H1 (cell line): ENCODE measurements around the gene ADRA2B. TPM values are rescaled to one million over a fixed set of nuclear protein-coding genes. Genes with fewer than 3 reads are reported as not detected.

Experiments used
- CTCF ChIA-PET: fragments of 300-600 bp; sonication (Branson Sonifier 250); formaldehyde crosslinking; loops from one replicate; lab custom pipeline; 2021; ENCODE audit not compliant: partially characterized antibody; lab: Charles Lee
- POLR2A ChIA-PET: fragments of 300-600 bp; sonication (Branson Sonifier 250); formaldehyde crosslinking; loops from one replicate; lab custom pipeline; 2021; ENCODE audit warnings: inconsistent platforms; ENCODE audit not compliant: partially characterized antibody; lab: Charles Lee
- DNase-seq, 2 experiments: peaks; one replicate each; pipeline versions ENCODE4 v3.0.0 to v3.0.0-alpha.2; 2010 to 2022; ENCODE audit warnings: low spot score in 2 of 2, low read depth in 1 of 2, mixed read lengths in 1 of 2
- FAIRE-seq: peaks from 2 replicates; lab custom pipeline; 2011; peaks lifted over from hg19 to GRCh38; lab: Jason Lieb, UNC
- H2AFZ ChIP-seq: 2 replicates; pipeline ENCODE4 v1.8.1; 2012; ENCODE audit warnings: low read length, inconsistent platforms
- H2AK5ac ChIP-seq: 2 replicates; pipeline ENCODE4 v1.6.1; 2013; ENCODE audit warnings: low read depth, low read length
- H2BK120ac ChIP-seq: replicated peaks from 2 replicates; pipeline ENCODE3; 2013; ENCODE audit warnings: low read depth, low read length, inconsistent platforms
- H2BK12ac ChIP-seq: 2 replicates; pipeline ENCODE4 v1.6.1; 2013; ENCODE audit warnings: low read depth, low read length
- H2BK15ac ChIP-seq: 2 replicates; pipeline ENCODE4 v1.6.1; 2013; ENCODE audit warnings: low read length
- H2BK20ac ChIP-seq: 2 replicates; pipeline ENCODE4 v1.6.1; 2013; ENCODE audit warnings: low read length
- H2BK5ac ChIP-seq: 2 replicates; pipeline ENCODE4 v1.6.1; 2013; ENCODE audit warnings: low read depth, low read length
- H3K14ac ChIP-seq: 2 replicates; pipeline ENCODE4 v1.6.1; 2013; ENCODE audit warnings: inconsistent platforms; ENCODE audit not compliant: insufficient read length
- H3K18ac ChIP-seq: 2 replicates; pipeline ENCODE4 v1.6.1; 2013; ENCODE audit warnings: low read length; ENCODE audit errors: extremely low read depth
- H3K23ac ChIP-seq: 2 replicates; pipeline ENCODE4 v1.6.1; 2013; ENCODE audit warnings: inconsistent platforms; ENCODE audit not compliant: insufficient read length
- H3K23me2 ChIP-seq: 2 replicates; pipeline ENCODE4 v1.6.1; 2013; ENCODE audit warnings: low read depth, low read length
- H3K27ac ChIP-seq: 2 replicates; pipeline ENCODE4 v1.6.1; 2011; ENCODE audit warnings: low read depth, low read length, inconsistent platforms
- H3K27me3 ChIP-seq, 4 experiments: replicated peaks in 1 of 4; 1 replicate in 1 of 4; 2 replicates in 3 of 4; pipeline versions ENCODE4 v1.6.1 to v1.8.1; 2011 to 2013; ENCODE audit warnings: low read length in 3 of 4, mild to moderate bottlenecking in 3 of 4, inconsistent platforms in 2 of 4, mixed read lengths in 2 of 4, moderate library complexity in 1 of 4; ENCODE audit not compliant: control insufficient read depth in 3 of 4, insufficient read depth in 3 of 4; ENCODE audit errors: extremely low read depth in 1 of 4
- H3K36me3 ChIP-seq, 4 experiments: 2 replicates each; pipeline versions ENCODE4 v1.6.1 to v1.8.1; 2011 to 2013; ENCODE audit warnings: mild to moderate bottlenecking in 4 of 4, low read length in 3 of 4, moderate library complexity in 2 of 4, control low read depth in 1 of 4, inconsistent platforms in 1 of 4; ENCODE audit not compliant: insufficient read depth in 4 of 4, control insufficient read depth in 2 of 4
- H3K4ac ChIP-seq: replicated peaks from 2 replicates; pipeline ENCODE3; 2013; ENCODE audit warnings: low read length, low read depth, mixed read lengths, inconsistent platforms; ENCODE audit not compliant: insufficient read length
- H3K4me1 ChIP-seq, 4 experiments: replicated peaks in 1 of 4; 1 replicate in 1 of 4; 2 replicates in 3 of 4; pipeline versions ENCODE4 v1.6.1 to v1.8.1; 2011 to 2013; ENCODE audit warnings: low read length in 3 of 4, inconsistent platforms in 2 of 4, mixed read lengths in 1 of 4; ENCODE audit not compliant: insufficient read depth in 4 of 4, control insufficient read depth in 3 of 4
- H3K4me2 ChIP-seq, 2 experiments: 2 replicates each; pipeline versions ENCODE4 v1.6.1 to v1.8.1; 2011 to 2013; ENCODE audit warnings: low read depth in 2 of 2, low read length in 2 of 2, control low read depth in 1 of 2, inconsistent platforms in 1 of 2, mild to moderate bottlenecking in 1 of 2; ENCODE audit not compliant: insufficient read depth in 1 of 2
- H3K4me3 ChIP-seq, 4 experiments: fragments of 200-600, 300-600 bp in 1 of 4; sonication (generic), shearing (Covaris generic), sonication (Bioruptor Twin) in 1 of 4; 2 replicates each; pipeline versions ENCODE4 v1.5.1 to v1.8.1; 2011 to 2016; ENCODE audit warnings: low read length in 4 of 4, low read depth in 3 of 4, control low read depth in 2 of 4, inconsistent platforms in 2 of 4, mild to moderate bottlenecking in 2 of 4, mixed read lengths in 1 of 4, moderate library complexity in 1 of 4; ENCODE audit not compliant: insufficient read depth in 2 of 4; ENCODE audit errors: extremely low read depth in 1 of 4
- H3K56ac ChIP-seq: replicated peaks from 2 replicates; pipeline ENCODE3; 2013; ENCODE audit warnings: low read depth, mild to moderate bottlenecking, mixed read lengths, low read length, inconsistent platforms; ENCODE audit not compliant: insufficient read length
- H3K79me1 ChIP-seq: 2 replicates; pipeline ENCODE4 v1.6.1; 2013; ENCODE audit warnings: low read depth, low read length, control low read depth
- H3K79me2 ChIP-seq, 2 experiments: 2 replicates each; pipeline versions ENCODE4 v1.6.1 to v1.8.1; 2012 to 2013; ENCODE audit warnings: low read length in 2 of 2, mild to moderate bottlenecking in 2 of 2, inconsistent platforms in 1 of 2; ENCODE audit not compliant: insufficient read depth in 2 of 2, control insufficient read depth in 1 of 2
- H3K9ac ChIP-seq, 4 experiments: replicated peaks in 1 of 4; 1 replicate in 1 of 4; 2 replicates in 3 of 4; pipeline versions ENCODE4 v1.6.1 to v1.8.1; 2011 to 2013; ENCODE audit warnings: low read depth in 3 of 4, low read length in 3 of 4, control low read depth in 2 of 4, mild to moderate bottlenecking in 2 of 4, moderate library complexity in 2 of 4, inconsistent platforms in 1 of 4; ENCODE audit errors: extremely low read depth in 1 of 4
- H3K9me3 ChIP-seq, 2 experiments: 2 replicates each; pipeline versions ENCODE4 v1.6.1 to v1.8.1; 2012 to 2013; ENCODE audit warnings: mild to moderate bottlenecking in 2 of 2, moderate library complexity in 2 of 2, control low read depth in 1 of 2, inconsistent platforms in 1 of 2, low read depth in 1 of 2, low read length in 1 of 2, mixed read lengths in 1 of 2; ENCODE audit not compliant: insufficient read depth in 2 of 2
- H4K20me1 ChIP-seq, 2 experiments: replicated peaks in 1 of 2; 2 replicates each; pipeline versions ENCODE3 to v1.8.1; 2011 to 2013; ENCODE audit warnings: inconsistent platforms in 2 of 2, low read length in 2 of 2, mild to moderate bottlenecking in 1 of 2; ENCODE audit not compliant: insufficient read depth in 2 of 2, control insufficient read depth in 1 of 2
- H4K5ac ChIP-seq: 2 replicates; pipeline ENCODE4 v1.6.1; 2013; ENCODE audit warnings: low read length, low read depth, mixed read lengths, inconsistent platforms; ENCODE audit not compliant: insufficient read length
- H4K8ac ChIP-seq: 2 replicates; pipeline ENCODE4 v1.8.0; 2013; ENCODE audit warnings: mild to moderate bottlenecking, moderate library complexity, low read length, inconsistent platforms; ENCODE audit not compliant: insufficient read depth; ENCODE audit errors: extremely low read depth
- H4K91ac ChIP-seq: replicated peaks from 2 replicates; pipeline ENCODE3; 2013; ENCODE audit warnings: low read length, mixed read lengths, inconsistent platforms; ENCODE audit not compliant: insufficient read length
- FOSL1 ChIP-seq: IDR thresholded peaks from 2 replicates; pipeline ENCODE4 v1.6.1; 2011; ENCODE audit warnings: mild to moderate bottlenecking, low read depth, low read length, moderate library complexity; ENCODE audit not compliant: insufficient read depth
- GABPA ChIP-seq: IDR thresholded peaks from 2 replicates; pipeline ENCODE4 v1.6.1; 2011; ENCODE audit warnings: mild to moderate bottlenecking, low read length, moderate library complexity, borderline replicate concordance; ENCODE audit not compliant: insufficient read depth
- NANOG ChIP-seq: IDR thresholded peaks from 2 replicates; pipeline ENCODE4 v1.6.1; 2011; ENCODE audit warnings: low read length, low read depth, mild to moderate bottlenecking, inconsistent platforms; ENCODE audit not compliant: insufficient read depth, poor library complexity, severe bottlenecking
- POLR2AphosphoS5 ChIP-seq: IDR thresholded peaks from 2 replicates; pipeline ENCODE4 v1.6.1; 2011; ENCODE audit warnings: low read depth, low read length
- SIN3A ChIP-seq, 2 experiments: IDR thresholded peaks in 1 of 2; conservative IDR thresholded peaks in 1 of 2; 2 replicates each; pipeline ENCODE4 v1.6.1; 2011 to 2012; ENCODE audit warnings: low read length in 2 of 2, improper control_type of control experiment in 1 of 2, low read depth in 1 of 2, mild to moderate bottlenecking in 1 of 2
- SP1 ChIP-seq: IDR thresholded peaks from 2 replicates; pipeline ENCODE4 v1.6.1; 2011; ENCODE audit warnings: low read depth, low read length
- SUZ12 ChIP-seq: fragments of 200-600 bp; sonication (generic); IDR thresholded peaks from 2 replicates; pipeline ENCODE4 v1.6.1; 2012; ENCODE audit warnings: mild to moderate bottlenecking, inconsistent platforms, low read length, moderate library complexity, mixed read lengths
- TAF1 ChIP-seq: IDR thresholded peaks from 2 replicates; pipeline ENCODE4 v1.6.1; 2011; ENCODE audit warnings: mild to moderate bottlenecking, low read depth, low read length
- TBP ChIP-seq: IDR thresholded peaks from 2 replicates; pipeline ENCODE4 v1.6.1; 2011; ENCODE audit warnings: low read depth, low read length, improper control_type of control experiment
- TEAD4 ChIP-seq: IDR thresholded peaks from 2 replicates; pipeline ENCODE4 v1.6.1; 2012; ENCODE audit warnings: low read depth, low read length, inconsistent platforms, mixed read lengths
- ZNF274 ChIP-seq: IDR thresholded peaks from 2 replicates; pipeline ENCODE4 v1.7.0; 2012; ENCODE audit warnings: low read length, borderline replicate concordance; ENCODE audit errors: extremely low read depth
- WGBS, 2 experiments: shearing (Covaris generic) in 1 of 2; methylation state at CpG; one replicate each; pipeline versions ENCODE4 v1.1.6 to v1.1.7; 2013 to 2015; ENCODE audit warnings: low lambda C conversion rate in 2 of 2, mixed read lengths in 2 of 2, inconsistent platforms in 1 of 2, low coverage in 1 of 2, missing lambda C conversion rate in 1 of 2; ENCODE audit not compliant: insufficient replicate concordance in 2 of 2, insufficient coverage in 1 of 2, insufficient read length in 1 of 2; ENCODE audit errors: extremely low coverage in 1 of 2, missing lambda C conversion rate in 1 of 2; 5-methylcytosine and 5-hydroxymethylcytosine counted together
- polyA plus RNA-seq, 7 experiments: library from polyadenylated mRNA; depleted of rRNA in 3 of 7; stranded (reverse) in 5 of 7; unstranded in 2 of 7; fragments of >200 nt in 5 of 7; fragments of 200-250 nt in 2 of 7; gene quantifications; 1 replicate in 5 of 7; 2 replicates in 1 of 7; 4 replicates in 1 of 7; pipeline versions ENCODE4 v1.2.1 to v1.2.3, GENCODE V29; 2011 to 2013; ENCODE audit warnings: missing spikeins in 2 of 7, mixed read lengths in 2 of 7
- total RNA-seq: library from RNA; stranded (reverse); fragmentation: NEBNext Ultra II Directional; extraction: Animal tissue kit (Norgen Biotek cat#: 25700); gene quantifications from 2 replicates; pipeline ENCODE4 v1.2.1, GENCODE V29; 2021
- TF ChIP-seq, protein P1 (sequence below): IDR thresholded peaks from 2 replicates; pipeline ENCODE4 v1.6.1; 2011; ENCODE audit warnings: low read length, improper control_type of control experiment

Gene ADRA2B
- total and polyA plus RNA-seq, 2 of the 8 experiments (the other 6 are each of a cell fraction or from before 2014, with no cell fraction given) = 5.8 to 6.5 TPM

GRCh38 chr2:96123936-96124335 lies 7.6 kb upstream of the ADRA2B start:
- no peak for TF ChIP-seq SP1
- no peak for TF ChIP-seq NANOG
- no peak for TF ChIP-seq FOSL1
- TF ChIP-seq TEAD4 = no peak
- TF ChIP-seq, protein P1, sequence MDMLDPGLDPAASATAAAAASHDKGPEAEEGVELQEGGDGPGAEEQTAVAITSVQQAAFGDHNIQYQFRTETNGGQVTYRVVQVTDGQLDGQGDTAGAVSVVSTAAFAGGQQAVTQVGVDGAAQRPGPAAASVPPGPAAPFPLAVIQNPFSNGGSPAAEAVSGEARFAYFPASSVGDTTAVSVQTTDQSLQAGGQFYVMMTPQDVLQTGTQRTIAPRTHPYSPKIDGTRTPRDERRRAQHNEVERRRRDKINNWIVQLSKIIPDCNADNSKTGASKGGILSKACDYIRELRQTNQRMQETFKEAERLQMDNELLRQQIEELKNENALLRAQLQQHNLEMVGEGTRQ = no peak
- no peak for TF ChIP-seq SUZ12
- no peak for TF ChIP-seq TAF1
- no peak for TF ChIP-seq TBP
- no peak for TF ChIP-seq SIN3A (conservative IDR thresholded peaks at IDR 0.05 in 1 of 2, IDR thresholded peaks at IDR 0.05 in 1 of 2; ENCODE audit: low read depth in 1 of 2, low read length in 2 of 2)
- TF ChIP-seq ZNF274 = no peak
- no peak for TF ChIP-seq GABPA
- no peak for TF ChIP-seq POLR2AphosphoS5
- Histone ChIP-seq H3K4ac (no peak overlapping the region), H3K79me1 (no peaks in the 10 kb centered on the region), H3K27me3 (peaks cover 0 to 2% (median 0%) of the 10 kb centered on the region in 4 experiments; a peak in 3 of 7 replicates), H2AFZ (no peak overlapping the region), H4K5ac (no peak overlapping the region), H3K56ac (no peak overlapping the region), H3K23me2 (no peaks in the 10 kb centered on the region), H3K9ac (no peak overlapping the region), H2AK5ac (no peak overlapping the region), H3K9me3 (no peaks in the 10 kb centered on the region), H2BK12ac (no peak overlapping the region), H4K20me1 (no peaks in the 10 kb centered on the region), H3K36me3 (no peaks in the 10 kb centered on the region), H3K18ac (no peak overlapping the region), H3K23ac (no peak overlapping the region), H3K27ac (no peak overlapping the region), H2BK5ac (no peak overlapping the region), H2BK120ac (no peak overlapping the region), H3K4me1 (peaks cover 0 to 4% (median 2%) of the 10 kb centered on the region in 4 experiments; a peak in 3 of 7 replicates), H2BK20ac (no peak overlapping the region), H3K14ac (no peak overlapping the region), H3K79me2 (no peaks in the 10 kb centered on the region), H4K8ac (no peak overlapping the region), H4K91ac (no peak overlapping the region), H3K4me2 (no peak overlapping the region), H2BK15ac (no peak overlapping the region), H3K4me3 (no peak overlapping the region)
- ChIA-PET POLR2A (no interaction called here), CTCF (interaction anchor here (1.0 to 3.2 kb wide), 7 partner anchors 15 to 131 kb away, joined by 3 to 12 read pairs (median 5); partner anchors contain the start of gene ASTL)
- WGBS, 2 experiments = 88% methylated on average over 11 of the region's 11 CpGs; no CpG with 5 or more reads in 1 of the 2 experiments
- FAIRE-seq = no peak
- no peak for DNase-seq
